LNCAP (cell line): ENCODE results near the gene SEMA4G.

Experiments used
- TF ChIP-seq, protein P1 (sequence below): fragments of 450-650 bp; IDR thresholded peaks from 2 replicates; pipeline ENCODE4 v1.5.1; 2017; ENCODE audit warnings: mild to moderate bottlenecking

Gene SEMA4G

DNA sequence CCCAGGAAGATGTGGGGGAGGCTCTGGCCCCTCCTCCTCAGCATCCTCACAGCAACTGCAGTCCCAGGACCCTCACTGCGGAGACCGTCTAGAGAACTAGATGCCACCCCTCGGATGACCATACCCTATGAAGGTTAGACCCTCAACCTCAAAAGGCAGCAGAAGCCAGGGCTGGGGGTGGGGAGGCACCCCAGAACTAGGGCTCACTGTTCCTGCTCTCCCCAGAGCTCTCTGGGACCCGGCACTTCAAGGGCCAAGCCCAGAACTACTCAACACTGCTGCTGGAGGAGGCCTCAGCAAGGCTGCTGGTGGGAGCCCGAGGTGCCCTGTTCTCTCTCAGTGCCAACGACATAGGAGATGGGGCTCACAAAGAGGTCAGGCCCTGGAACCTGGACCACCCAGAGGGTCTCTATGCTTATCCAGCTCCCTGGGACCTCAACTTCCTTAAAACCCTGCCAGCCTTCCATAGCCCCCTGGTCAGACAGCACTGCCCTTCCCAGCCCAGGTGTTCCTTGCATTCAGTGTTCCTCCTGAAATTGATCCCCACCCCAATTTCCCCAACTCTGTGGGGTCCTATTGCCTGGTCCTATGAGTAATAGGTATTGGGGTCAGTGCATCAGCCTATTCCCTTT, 3.7 kb downstream of the SEMA4G start:
- TF ChIP-seq, protein P1, sequence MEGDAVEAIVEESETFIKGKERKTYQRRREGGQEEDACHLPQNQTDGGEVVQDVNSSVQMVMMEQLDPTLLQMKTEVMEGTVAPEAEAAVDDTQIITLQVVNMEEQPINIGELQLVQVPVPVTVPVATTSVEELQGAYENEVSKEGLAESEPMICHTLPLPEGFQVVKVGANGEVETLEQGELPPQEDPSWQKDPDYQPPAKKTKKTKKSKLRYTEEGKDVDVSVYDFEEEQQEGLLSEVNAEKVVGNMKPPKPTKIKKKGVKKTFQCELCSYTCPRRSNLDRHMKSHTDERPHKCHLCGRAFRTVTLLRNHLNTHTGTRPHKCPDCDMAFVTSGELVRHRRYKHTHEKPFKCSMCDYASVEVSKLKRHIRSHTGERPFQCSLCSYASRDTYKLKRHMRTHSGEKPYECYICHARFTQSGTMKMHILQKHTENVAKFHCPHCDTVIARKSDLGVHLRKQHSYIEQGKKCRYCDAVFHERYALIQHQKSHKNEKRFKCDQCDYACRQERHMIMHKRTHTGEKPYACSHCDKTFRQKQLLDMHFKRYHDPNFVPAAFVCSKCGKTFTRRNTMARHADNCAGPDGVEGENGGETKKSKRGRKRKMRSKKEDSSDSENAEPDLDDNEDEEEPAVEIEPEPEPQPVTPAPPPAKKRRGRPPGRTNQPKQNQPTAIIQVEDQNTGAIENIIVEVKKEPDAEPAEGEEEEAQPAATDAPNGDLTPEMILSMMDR: no peak

DNA sequence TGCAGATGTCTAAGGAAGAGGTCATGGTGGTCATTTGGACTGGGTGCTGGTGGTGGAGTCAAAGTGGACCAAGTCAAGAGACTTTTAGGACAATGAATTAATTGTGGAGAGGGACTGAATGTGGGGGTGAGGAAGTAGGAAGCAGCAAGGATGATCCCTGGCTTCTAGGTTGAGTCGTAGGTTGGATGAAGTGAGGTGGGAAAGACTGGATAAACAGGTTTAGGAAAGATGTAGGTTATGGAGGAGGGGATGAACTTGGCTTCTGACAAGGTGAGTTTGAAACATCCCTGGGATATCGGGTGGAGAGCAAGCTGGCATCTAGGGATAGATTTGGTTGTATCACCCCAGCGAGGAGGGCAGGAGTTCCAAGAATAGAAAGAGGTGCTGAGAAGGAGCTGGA, 7.6 kb downstream of the SEMA4G start:
- TF ChIP-seq, protein P1: no peak

DNA sequence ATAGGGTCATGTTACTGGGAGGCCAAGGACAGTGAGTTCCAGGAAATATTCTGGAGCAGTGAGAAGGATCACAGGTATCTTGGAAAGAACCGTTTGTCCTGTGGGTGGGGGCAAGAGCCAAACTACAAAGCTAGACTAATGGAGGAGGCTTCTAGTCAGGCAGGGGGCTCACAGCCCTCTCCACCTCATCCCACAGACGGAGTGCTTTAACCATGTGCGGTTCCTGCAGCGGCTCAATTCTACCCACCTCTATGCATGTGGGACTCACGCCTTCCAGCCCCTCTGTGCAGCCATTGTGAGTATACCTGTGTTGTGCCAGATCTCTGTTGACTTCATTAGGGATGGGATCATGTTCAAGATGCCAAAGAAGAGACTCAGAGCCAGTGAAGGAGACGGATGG, 8.1 kb downstream of the SEMA4G start:
- TF ChIP-seq, protein P1: no peak

DNA sequence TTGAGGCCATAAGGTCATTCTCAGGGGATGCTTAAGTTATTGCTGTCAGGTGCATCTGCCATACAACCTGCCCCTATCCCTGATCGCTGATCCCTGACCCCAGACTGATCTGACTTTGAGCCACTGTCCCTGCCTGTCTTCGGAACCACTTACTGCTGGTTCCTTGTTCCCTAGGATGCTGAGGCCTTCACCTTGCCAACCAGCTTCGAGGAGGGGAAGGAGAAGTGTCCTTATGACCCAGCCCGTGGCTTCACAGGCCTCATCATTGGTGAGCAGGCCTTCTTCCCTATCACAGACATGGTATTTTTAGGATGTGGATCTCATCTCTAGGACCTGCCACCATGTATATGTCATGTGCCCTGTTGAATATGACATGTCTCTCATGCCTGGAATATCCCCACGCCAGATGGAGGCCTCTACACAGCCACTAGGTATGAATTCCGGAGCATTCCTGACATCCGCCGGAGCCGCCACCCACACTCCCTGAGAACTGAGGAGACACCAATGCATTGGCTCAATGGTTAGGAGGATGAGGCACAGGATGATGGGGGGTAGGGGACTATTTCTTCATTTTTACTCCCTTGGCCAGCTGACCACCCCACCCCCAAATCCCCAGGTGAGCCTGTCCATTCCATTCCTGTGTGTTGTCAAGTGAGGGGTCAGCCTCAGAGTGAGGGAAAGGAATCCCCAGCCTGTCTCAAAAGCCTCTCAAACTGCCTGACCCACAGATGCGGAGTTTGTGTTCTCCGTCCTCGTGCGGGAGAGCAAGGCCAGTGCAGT, 9.0 kb downstream of the SEMA4G start:
- TF ChIP-seq, protein P1: no peak

DNA sequence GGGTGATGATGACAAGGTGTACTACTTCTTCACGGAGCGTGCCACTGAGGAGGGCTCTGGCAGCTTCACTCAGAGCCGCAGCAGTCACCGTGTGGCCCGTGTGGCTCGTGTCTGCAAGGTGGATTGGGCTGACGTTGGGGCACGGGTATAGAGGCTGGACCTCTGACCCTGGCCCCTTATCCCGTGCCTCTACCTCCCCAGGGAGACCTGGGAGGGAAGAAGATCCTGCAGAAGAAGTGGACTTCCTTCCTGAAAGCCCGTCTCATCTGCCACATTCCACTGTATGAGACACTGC, 9.5 kb downstream of the SEMA4G start:
- TF ChIP-seq, protein P1: no peak

DNA sequence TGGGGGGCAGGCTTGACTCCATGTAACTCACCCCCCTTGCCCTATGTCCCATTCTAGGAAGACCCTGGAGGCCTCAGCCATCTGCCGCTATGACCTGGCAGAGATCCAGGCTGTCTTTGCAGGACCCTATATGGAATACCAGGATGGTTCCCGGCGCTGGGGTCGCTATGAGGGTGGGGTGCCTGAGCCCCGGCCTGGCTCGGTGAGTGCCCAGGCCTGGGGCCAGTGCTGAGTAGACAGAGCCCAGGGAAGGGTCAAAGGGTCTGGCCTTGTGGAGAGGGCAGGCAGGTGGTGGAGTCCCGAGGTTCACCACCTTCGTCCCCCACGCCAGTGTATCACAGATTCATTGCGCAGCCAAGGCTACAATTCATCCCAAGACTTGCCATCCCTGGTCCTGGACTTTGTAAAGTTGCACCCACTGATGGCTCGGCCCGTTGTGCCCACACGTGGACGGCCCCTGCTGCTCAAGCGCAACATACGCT, 10.5 kb downstream of the SEMA4G start:
- TF ChIP-seq, protein P1: no peak

DNA sequence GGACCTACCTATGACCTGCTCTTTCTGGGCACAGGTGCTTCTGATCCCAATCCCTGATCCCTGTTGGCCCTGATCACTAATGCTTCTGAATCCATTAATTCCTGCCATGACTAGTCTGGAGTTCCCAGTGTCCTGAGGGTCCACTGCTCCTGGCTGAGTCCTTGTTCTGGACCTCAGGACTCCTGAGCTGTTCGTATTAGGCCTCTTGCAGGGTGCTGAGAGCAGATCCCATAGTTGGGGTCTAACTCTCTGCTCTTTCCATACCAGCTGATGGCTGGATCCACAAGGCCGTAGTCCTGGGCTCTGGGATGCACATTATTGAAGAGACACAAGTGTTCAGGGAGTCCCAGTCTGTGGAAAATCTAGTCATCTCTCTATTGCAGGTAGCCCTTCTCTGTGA, 11.0 kb downstream of the SEMA4G start:
- TF ChIP-seq, protein P1: no peak
